ENCODE data around the gene NUP62.
"Not testable (repeated sequence)": the region's sequence is repeated elsewhere in the genome, so short reads cannot be mapped to it uniquely, and the experiment has no call there.

DNA sequence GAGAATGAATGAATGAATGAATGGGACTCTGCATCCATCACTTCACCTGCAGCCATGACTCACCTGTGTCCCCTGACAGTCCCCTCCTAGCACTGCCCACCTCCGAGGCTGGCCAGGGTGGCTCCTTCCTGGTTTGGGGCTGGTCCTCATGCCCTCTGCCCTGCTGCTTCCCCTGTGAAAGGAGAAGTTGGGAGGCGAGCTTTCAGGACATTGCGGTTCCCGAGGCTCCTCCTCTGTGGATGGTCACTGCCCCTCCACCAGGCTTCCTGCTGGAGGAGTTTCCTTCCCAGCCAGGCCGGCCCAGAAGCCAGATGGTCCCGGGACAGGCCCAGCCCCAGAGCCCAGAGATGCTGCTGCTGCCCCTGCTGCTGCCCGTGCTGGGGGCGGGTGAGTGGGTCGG lies 40.1 kb upstream of the NUP62 start:
- TF ChIP-seq SUZ12 (IDR thresholded peaks at IDR 0.05; ENCODE audit: extremely low read depth, insufficient read depth, insufficient read length); YY1 (IDR thresholded peaks at IDR 0.05; ENCODE audit: insufficient read depth, insufficient read length); ZNF274 (IDR thresholded peaks at IDR 0.05; ENCODE audit: low read depth, low read length): not testable (repeated sequence)
